ENCODE data around the gene KIN.
"Not testable (repeated sequence)": the region's sequence is repeated elsewhere in the genome, so short reads cannot be mapped to it uniquely, and the experiment has no call there.

Gene KIN, protein sequence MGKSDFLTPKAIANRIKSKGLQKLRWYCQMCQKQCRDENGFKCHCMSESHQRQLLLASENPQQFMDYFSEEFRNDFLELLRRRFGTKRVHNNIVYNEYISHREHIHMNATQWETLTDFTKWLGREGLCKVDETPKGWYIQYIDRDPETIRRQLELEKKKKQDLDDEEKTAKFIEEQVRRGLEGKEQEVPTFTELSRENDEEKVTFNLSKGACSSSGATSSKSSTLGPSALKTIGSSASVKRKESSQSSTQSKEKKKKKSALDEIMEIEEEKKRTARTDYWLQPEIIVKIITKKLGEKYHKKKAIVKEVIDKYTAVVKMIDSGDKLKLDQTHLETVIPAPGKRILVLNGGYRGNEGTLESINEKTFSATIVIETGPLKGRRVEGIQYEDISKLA

GRCh38 chr10:7787857-7788638 lies at the start of gene KIN, which contains the start of gene ATP5F1C:
KIN (minus strand) TSS chr10:7787993; CDS start chr10:7787933, 60 bp downstream.
ATP5F1C (plus strand) TSS chr10:7788177; CDS start chr10:7788208, 31 bp downstream.
- peak; percentile 98 for DNase-seq (ENCODE audit: low spot score)

- no peak for DNase-seq (ENCODE audit: low spot score)
Observed at GRCh38 chr10:7836571-7836970, 48.8 kb upstream of the KIN start.

DNA sequence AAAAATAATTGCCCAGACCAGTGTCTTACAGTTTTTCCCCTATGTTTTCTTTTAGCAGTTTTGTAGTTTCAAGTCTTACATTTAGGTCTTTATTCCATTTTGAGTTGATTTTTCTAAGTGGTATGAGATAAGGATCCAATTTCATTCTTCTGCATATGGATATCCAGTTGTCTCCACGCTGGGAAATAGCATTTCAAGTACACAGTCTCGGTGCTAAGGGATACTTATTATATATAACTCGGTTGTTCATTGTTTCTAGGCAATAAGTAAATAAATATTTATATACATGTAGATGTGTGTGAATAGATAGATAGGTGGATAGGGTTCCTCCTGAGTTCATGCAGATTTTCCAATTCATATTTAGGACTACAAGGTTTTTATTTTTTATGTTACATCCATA lies 46.5 kb upstream of the KIN start:
- DNase-seq (ENCODE audit: low spot score) = no peak

- no peak for DNase-seq (ENCODE audit: low spot score)
Observed at GRCh38 chr10:7833210-7833609, 45.4 kb upstream of the KIN start.

DNA sequence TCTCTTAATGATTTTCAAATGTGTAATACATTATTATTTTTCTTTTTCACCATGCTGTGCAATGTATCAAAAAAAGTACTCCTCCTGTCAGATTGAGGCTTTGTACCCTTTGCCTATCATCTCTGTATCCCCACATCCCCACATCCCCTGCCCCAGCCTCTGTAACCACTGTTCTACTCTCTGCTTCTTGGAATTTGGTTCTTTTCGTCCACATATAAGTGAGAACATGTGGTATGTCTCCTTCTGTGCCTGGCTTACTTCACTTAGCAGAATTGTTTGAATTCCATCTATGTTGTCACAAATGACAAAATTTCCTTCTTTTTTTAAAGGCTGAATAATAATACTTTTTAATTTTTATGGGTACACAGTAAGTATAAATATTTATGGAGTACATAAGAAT lies 44.3 kb upstream of the KIN start:
- DNase-seq (ENCODE audit: low spot score) = no peak

GRCh38 chr10:7829289-7829834 lies 41.6 kb upstream of the KIN start:
- no peak for DNase-seq (ENCODE audit: low spot score)

DNA sequence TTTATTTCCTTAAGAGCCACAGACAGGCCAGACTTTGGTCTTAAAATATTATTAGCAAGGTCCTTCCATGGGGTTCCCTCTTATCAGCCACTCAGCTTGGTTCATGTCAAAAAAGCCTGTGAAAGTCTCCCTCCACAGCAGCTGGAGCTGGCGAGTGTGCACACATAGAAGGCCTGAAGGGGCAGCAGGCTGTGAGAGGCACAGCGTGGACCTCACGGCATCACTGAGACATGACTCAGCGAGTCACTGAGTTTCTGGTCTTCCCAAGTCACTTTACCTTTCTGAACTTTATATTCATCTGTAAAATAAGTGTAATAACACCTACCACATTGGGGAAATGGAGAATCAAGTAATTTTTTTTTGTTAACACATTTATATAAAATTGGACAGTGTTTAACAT lies 39.2 kb upstream of the KIN start:
- DNase-seq (ENCODE audit: low spot score) = no peak

GRCh38 chr10:7824251-7824650 lies 36.5 kb upstream of the KIN start:
- DNase-seq (ENCODE audit: low spot score) = no peak

GRCh38 chr10:7819121-7819460 lies 31.3 kb upstream of the KIN start:
- DNase-seq (ENCODE audit: low spot score) = peak; percentile 20

GRCh38 chr10:7818295-7819120 lies 30.7 kb upstream of the KIN start, which contains the start of gene TAF3:
TAF3 (plus strand) TSS chr10:7818505; CDS start chr10:7818710, 205 bp downstream.
- peak; percentile 93 for DNase-seq (ENCODE audit: low spot score)

DNA sequence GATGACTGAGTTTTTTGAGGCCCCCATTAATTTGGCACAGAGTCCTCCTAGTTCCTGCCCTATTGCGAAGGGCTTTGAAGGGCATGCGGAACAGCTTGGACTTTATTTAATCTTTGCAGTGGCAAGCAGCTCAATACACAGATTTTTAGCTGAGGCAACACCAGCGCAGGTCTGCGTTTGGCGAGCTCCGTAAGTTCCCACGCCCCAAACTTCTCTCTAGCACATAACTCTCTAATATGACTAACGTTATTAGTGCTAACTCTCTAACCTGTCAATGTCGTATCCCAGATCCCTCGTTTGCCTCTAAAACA lies 30.1 kb upstream of the KIN start:
- no peak for DNase-seq (ENCODE audit: low spot score)

GRCh38 chr10:7817576-7817975 lies 29.8 kb upstream of the KIN start:
- DNase-seq (ENCODE audit: low spot score) = peak; percentile 35

DNA sequence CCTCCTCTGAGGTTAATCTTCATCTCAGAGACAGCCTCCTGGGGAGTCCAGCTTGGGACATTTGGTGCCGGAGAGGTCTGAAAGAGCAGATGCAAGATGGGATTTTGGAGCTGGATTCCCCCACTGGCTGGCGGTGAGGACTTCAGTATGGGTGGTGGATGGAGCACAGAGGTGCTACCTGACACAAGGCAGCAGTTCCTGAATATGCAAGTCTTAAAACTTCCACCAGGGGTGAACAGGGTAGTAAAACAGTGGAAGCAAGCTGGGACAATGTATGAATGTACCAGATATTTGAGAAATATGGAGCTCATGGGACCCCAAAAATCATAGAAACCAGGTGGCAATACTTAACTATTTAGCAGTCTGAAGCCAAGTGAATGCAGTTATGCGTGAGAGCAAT lies 25.7 kb upstream of the KIN start:
- DNase-seq (ENCODE audit: low spot score) = no peak

GRCh38 chr10:7811743-7812142 lies 23.9 kb upstream of the KIN start:
- not testable (repeated sequence) for DNase-seq (ENCODE audit: low spot score)

DNA sequence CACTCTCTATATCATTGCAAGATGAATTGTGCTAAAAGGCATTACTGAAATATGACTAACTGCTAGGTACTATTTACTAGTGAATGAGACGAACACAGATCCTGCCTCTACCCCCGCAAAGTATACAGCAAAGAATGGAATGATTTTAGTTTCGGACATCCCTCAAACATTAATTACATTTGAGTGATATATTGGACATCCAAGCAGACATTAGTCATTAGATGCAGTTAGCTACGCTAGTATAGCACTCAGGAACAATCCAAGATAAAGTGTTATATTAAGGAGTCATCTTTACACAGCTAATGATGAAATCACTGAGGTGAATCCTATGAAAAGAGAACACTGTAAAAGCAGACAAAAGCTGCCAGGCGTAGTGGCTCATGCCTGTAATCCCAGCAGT lies 23.2 kb upstream of the KIN start:
- no peak for DNase-seq (ENCODE audit: low spot score)

- no peak for DNase-seq (ENCODE audit: low spot score)
Observed at GRCh38 chr10:7810443-7810842, 22.6 kb upstream of the KIN start.

- DNase-seq (ENCODE audit: low spot score) = no peak
Observed at GRCh38 chr10:7808686-7809267, 21.0 kb upstream of the KIN start.

GRCh38 chr10:7804741-7805140 lies 16.9 kb upstream of the KIN start:
- DNase-seq (ENCODE audit: low spot score) = no peak

DNA sequence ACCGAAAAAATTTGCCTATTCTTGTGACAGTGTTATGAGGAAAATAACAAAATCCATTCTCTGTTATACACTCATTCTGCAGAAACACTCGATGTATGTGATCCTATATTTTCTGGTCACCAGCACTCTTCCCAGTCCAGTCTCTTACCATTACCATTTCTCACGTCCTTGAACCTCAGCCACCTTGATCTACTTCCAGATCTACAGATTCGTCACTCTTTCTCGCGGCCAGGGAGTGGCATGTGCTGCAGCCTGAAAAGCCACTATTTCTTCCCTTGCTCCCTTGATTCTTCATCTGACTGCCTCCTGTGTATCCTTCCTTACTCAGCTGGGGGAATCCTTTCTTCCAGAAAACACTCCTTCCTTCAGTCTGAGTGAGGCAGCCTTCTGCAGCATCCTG lies 16.4 kb upstream of the KIN start:
- no peak for DNase-seq (ENCODE audit: low spot score)

GRCh38 chr10:7802606-7803005 lies 14.8 kb upstream of the KIN start:
- DNase-seq (ENCODE audit: low spot score) = no peak

GRCh38 chr10:7797582-7797981 lies 9.8 kb upstream of the KIN start:
- no peak for DNase-seq (ENCODE audit: low spot score)

DNA sequence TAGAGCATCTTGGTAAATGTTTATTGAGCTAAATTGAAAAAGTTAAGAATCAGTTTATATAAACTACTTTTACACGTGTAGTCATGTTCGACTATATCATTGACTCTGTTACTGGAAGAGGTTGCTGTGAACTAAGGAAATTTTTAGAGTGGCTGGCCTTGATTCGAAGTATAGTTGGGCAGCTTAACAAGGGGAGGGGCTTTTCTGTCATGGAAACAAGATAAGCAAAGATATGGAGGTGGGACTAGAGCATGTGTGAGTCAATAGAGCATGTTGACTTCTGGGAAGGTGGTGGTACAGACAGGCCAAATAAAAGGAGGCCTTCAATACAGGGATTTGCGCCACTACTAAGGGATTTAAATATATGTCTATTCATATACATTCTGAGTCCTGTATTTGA lies 7.8 kb upstream of the KIN start:
- no peak for DNase-seq (ENCODE audit: low spot score)
